HFFc6 (cell line): ENCODE results near the gene DEDD2. TPM values are rescaled to one million over a fixed set of nuclear protein-coding genes. Genes with fewer than 3 reads are reported as not detected.

Experiments
- DNase-seq: peaks from one replicate; pipeline ENCODE4 v3.0.0-alpha.2; 2018
- H3K27ac Mint-ChIP-seq: 2 replicates; pipeline ENCODE4 v1.8.0; 2020; ENCODE audit warnings: mild to moderate bottlenecking, mixed read lengths
- H3K27me3 Mint-ChIP-seq: 2 replicates; pipeline ENCODE4 v1.8.0; 2021; ENCODE audit warnings: mild to moderate bottlenecking, moderate library complexity, mixed read lengths; ENCODE audit not compliant: insufficient read depth
- H3K36me3 Mint-ChIP-seq: 2 replicates; pipeline ENCODE4 v1.8.0; 2021; ENCODE audit warnings: low read depth, mixed read lengths
- H3K4me1 Mint-ChIP-seq: 2 replicates; pipeline ENCODE4 v1.8.0; 2020; ENCODE audit warnings: low read depth, mixed read lengths
- H3K4me3 Mint-ChIP-seq: 2 replicates; pipeline ENCODE4 v1.8.0; 2020; ENCODE audit warnings: mild to moderate bottlenecking, moderate library complexity, mixed read lengths
- H3K9me3 Mint-ChIP-seq: 2 replicates; pipeline ENCODE4 v1.8.0; 2020; ENCODE audit warnings: mild to moderate bottlenecking, mixed read lengths
- total RNA-seq, 6 experiments: library from RNA; stranded (reverse); fragmentation: NEBNext Ultra II Directional; extraction: Animal tissue kit (Norgen Biotek cat#: 25700); gene quantifications; 2 replicates in 1 of 6; 3 replicates in 5 of 6; pipeline ENCODE4 v1.2.3, GENCODE V29; 2021
- TF ChIP-seq, protein P1 (sequence below): fragments of 200-600 bp; sonication (generic); IDR thresholded peaks from 2 replicates; pipeline ENCODE4 v1.5.0; 2021; ENCODE audit warnings: antibody characterized with exemption, mild to moderate bottlenecking

The DEDD2 gene
- total RNA-seq, 6 experiments from 2014 or later: 19.2 to 24.9 (median 20.2) TPM

DNA sequence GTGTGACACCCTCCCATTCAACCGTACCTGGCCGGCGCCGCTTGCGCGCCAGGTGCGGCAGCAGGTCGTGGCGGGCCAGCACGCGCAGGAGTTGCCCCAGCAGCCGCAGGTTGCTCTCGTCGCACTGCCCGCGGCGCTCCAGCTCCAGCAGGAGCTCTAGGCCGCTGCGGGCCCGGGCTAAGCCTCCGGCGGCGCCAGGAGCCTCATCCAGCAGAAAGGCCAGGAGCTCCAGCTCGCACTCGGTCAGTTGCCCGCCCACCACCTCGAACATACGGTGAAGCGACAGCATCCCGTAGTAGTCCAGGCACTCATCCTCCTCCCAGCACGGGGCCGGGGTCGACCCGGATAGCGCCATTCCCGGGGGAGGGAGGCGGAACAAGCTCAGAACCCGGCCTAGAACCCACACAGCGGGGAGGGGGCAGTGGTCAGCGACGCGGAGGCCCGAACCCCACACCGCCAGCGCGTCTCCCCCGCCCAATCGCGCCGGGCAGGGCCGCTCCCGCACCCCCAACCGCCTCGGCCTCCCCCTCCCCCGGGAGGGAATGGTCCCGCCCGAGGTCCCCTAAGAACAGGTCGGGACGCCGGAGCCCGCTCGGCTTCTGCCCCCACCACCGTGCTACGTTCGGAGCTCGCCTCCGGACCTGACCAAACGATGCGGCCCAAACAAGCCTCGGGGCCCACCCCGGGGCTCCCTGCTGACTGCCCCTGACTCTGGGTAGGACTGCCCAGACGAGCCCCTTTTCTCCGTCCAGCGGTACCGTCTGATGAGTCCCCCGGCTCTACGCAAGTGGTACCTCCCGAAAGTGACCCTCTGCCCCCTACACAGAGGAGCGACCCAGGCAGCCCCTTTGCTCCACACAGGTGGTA is 591 bp downstream of the DEDD2 start:
- peak overlapping the region; percentile 100 for H3K27ac Mint-ChIP-seq
- H3K36me3 Mint-ChIP-seq: peaks cover 34% of the 10 kb centered on the region
- peak overlapping the region; percentile 96 for H3K4me3 Mint-ChIP-seq
- peaks cover 43% of the 10 kb centered on the region for H3K4me1 Mint-ChIP-seq
- TF ChIP-seq, protein P1, sequence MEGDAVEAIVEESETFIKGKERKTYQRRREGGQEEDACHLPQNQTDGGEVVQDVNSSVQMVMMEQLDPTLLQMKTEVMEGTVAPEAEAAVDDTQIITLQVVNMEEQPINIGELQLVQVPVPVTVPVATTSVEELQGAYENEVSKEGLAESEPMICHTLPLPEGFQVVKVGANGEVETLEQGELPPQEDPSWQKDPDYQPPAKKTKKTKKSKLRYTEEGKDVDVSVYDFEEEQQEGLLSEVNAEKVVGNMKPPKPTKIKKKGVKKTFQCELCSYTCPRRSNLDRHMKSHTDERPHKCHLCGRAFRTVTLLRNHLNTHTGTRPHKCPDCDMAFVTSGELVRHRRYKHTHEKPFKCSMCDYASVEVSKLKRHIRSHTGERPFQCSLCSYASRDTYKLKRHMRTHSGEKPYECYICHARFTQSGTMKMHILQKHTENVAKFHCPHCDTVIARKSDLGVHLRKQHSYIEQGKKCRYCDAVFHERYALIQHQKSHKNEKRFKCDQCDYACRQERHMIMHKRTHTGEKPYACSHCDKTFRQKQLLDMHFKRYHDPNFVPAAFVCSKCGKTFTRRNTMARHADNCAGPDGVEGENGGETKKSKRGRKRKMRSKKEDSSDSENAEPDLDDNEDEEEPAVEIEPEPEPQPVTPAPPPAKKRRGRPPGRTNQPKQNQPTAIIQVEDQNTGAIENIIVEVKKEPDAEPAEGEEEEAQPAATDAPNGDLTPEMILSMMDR: no peak
- peaks cover 5% of the 10 kb centered on the region; the same call in 1 of the 2 replicates for H3K9me3 Mint-ChIP-seq
- peaks cover 2% of the 10 kb centered on the region; the same call in 1 of the 2 replicates for H3K27me3 Mint-ChIP-seq
- DNase-seq: peak; percentile 20

DNA sequence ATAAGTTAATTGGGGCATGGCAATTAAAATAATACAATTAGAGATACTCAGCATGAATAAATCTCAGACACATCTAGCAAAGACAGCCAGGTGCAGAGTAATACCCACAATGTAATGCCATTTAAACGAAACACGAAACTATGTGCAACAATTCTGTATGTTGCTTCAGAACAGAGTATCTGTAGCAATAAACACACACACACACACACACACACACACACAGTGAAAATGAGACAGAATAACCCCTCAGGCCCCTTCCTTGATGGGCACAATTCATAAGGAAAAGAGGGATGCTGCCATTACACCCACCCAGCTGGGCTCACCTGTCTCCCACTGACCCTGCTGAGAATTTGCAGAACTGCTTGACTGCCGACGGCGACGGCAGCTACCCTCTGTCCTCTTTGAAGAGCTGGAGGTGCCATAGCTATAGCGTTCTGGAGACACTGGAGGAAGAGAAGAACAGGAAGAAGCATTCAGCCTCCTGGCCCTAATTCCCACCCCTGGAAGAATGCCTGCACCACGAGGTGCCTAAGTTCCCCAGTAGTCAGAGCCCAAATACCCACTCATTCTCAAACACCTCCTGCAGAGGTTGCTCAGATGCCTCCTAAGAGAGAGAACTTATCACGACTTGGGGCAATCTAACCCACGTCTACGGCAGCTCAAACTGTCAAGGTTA is 2.5 kb downstream of the DEDD2 start:
- no peak for DNase-seq
- H3K9me3 Mint-ChIP-seq: peaks cover 5% of the 10 kb centered on the region; the same call in 1 of the 2 replicates
- TF ChIP-seq, protein P1: no peak
- peaks cover 2% of the 10 kb centered on the region; the same call in 1 of the 2 replicates for H3K27me3 Mint-ChIP-seq
- peaks cover 36% of the 10 kb centered on the region for H3K4me1 Mint-ChIP-seq
- peak overlapping the region; percentile 96; the same call in 1 of the 2 replicates for H3K4me3 Mint-ChIP-seq
- peaks cover 29% of the 10 kb centered on the region for H3K36me3 Mint-ChIP-seq
- H3K27ac Mint-ChIP-seq: no peak overlapping the region

DNA sequence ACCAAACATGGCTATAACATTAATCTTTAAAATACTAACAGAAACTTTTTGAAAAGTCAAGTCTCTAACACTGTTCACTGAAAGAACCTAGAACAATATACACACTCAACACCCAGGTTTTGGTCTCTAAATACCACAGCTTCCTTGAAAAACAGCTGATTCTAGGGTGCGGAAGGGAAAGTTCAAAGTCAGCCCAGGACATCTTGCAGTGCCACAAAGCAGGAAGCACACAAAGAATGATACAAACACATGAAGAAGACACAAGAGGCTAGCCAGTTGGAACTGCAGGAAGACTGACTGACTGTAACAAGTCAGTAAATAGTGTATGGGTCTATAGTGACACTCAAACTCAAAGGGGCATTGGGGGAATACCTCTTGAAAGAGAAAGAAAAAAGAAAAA is 4.6 kb downstream of the DEDD2 start:
- DNase-seq: no peak
- Mint-ChIP-seq H3K4me3 (no peak overlapping the region), H3K27ac (no peak overlapping the region), H3K4me1 (peaks cover 36% of the 10 kb centered on the region), H3K27me3 (0 out of 2 replicates have a peak, but pooled peaks cover 2% of the 10 kb centered on the region), H3K9me3 (peaks cover 1% of the 10 kb centered on the region; the same call in 1 of the 2 replicates), H3K36me3 (peaks cover 36% of the 10 kb centered on the region)
- TF ChIP-seq, protein P1: no peak

DNA sequence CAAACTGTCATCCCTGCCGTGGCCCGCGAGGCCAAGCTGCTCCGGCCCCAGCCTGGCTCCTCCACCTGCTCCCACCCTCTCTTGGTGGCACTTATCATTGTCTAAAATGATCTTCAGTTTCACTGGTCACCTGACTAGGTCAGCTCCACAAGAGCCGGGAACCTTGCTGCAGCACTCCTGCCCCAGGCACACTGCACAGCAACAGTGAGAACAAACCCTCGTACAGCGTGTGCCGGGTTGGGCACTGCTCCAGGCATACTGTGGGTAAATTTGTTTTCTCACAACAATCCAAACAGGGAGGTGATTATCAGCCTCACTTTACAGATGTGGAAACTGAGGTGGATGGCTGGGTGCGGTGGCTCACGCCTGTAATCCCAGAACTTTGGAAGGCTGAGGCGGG is 8.9 kb downstream of the DEDD2 start:
- TF ChIP-seq, protein P1: no peak
- peak overlapping the region; percentile 95 for H3K27ac Mint-ChIP-seq
- H3K4me1 Mint-ChIP-seq: peaks cover 56% of the 10 kb centered on the region
- H3K36me3 Mint-ChIP-seq: peaks cover 46% of the 10 kb centered on the region
- DNase-seq: no peak
- no peaks in the 10 kb centered on the region for H3K27me3 Mint-ChIP-seq
- no peaks in the 10 kb centered on the region for H3K9me3 Mint-ChIP-seq
- no peak overlapping the region for H3K4me3 Mint-ChIP-seq

DNA sequence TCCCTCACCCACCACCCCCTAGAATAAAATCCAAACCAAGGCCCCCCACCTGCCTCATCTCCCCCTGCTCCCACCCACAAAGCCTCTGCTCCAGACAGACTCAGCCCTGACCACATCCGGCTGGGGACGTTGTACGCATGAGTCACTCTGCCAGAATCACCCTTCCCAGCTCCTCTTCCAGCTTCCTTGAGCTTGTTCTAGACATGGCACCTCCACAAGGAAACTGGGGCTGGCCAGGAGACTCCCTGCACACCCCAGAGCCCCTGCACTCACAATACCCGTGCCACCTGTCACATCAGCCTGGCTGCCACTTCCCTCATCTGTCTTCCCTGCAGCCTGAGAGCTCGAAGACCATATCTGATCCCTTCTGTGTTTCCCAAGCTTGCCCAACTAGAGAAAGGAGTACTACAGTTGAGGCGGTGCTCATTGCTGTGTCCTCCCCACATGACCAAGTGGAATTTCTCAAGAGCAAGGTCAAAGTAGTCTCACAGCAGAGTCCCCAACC is 9.7 kb downstream of the DEDD2 start:
- H3K4me3 Mint-ChIP-seq: peak overlapping the region; percentile 45
- H3K27ac Mint-ChIP-seq: peak overlapping the region; percentile 95
- peak; percentile 80 for DNase-seq
- H3K9me3 Mint-ChIP-seq: no peaks in the 10 kb centered on the region
- TF ChIP-seq, protein P1: no peak
- no peaks in the 10 kb centered on the region for H3K27me3 Mint-ChIP-seq
- H3K4me1 Mint-ChIP-seq: peaks cover 61% of the 10 kb centered on the region
- H3K36me3 Mint-ChIP-seq: peaks cover 51% of the 10 kb centered on the region
